Activated T-cell treated with anti-CD3 and anti-CD28 coated beads for 4 hours (primary cell): ENCODE results near the gene FGF12.

Experiments used
- DNase-seq: peaks from one replicate; pipeline ENCODE4 v3.0.0-alpha.2; 2020

Gene FGF12

GRCh38 chr3:192177383-192177782 is 550.0 kb downstream of the FGF12 start:
- DNase-seq = no peak

GRCh38 chr3:192174283-192174682 is 553.1 kb downstream of the FGF12 start:
- DNase-seq = no peak

- DNase-seq = no peak
These were observed 556.1 kb downstream of the FGF12 start for GRCh38 chr3:192171213-192171612.

GRCh38 chr3:192170659-192171058 is 556.7 kb downstream of the FGF12 start:
- no peak for DNase-seq

- DNase-seq = no peak
These were observed 557.3 kb downstream of the FGF12 start for GRCh38 chr3:192170031-192170430.

- no peak for DNase-seq
These were observed 557.9 kb downstream of the FGF12 start for GRCh38 chr3:192169332-192169915.

- DNase-seq = no peak
These were observed 559.1 kb downstream of the FGF12 start for GRCh38 chr3:192168202-192168601.

GRCh38 chr3:192165552-192165951 is 561.8 kb downstream of the FGF12 start:
- DNase-seq = no peak

- DNase-seq = no peak
These were observed 565.7 kb downstream of the FGF12 start for GRCh38 chr3:192161661-192162060.

- no peak for DNase-seq
These were observed 571.0 kb downstream of the FGF12 start for GRCh38 chr3:192156382-192156781.

GRCh38 chr3:192155194-192155593 is 572.1 kb downstream of the FGF12 start:
- no peak for DNase-seq

- DNase-seq = no peak
These were observed 594.1 kb downstream of the FGF12 start for GRCh38 chr3:192133271-192133670.

GRCh38 chr3:192130534-192131132 is 596.7 kb downstream of the FGF12 start:
- DNase-seq = no peak

GRCh38 chr3:192129586-192129985 is 597.8 kb downstream of the FGF12 start:
- DNase-seq = no peak

GRCh38 chr3:192128922-192129321 is 598.4 kb downstream of the FGF12 start:
- no peak for DNase-seq

GRCh38 chr3:192128060-192128459 is 599.3 kb downstream of the FGF12 start:
- no peak for DNase-seq

GRCh38 chr3:192122832-192123594 is 604.3 kb downstream of the FGF12 start:
- no peak for DNase-seq

- DNase-seq = no peak
These were observed 605.4 kb downstream of the FGF12 start for GRCh38 chr3:192121923-192122322.

GRCh38 chr3:192108820-192109219 is 618.5 kb downstream of the FGF12 start:
- DNase-seq = no peak

GRCh38 chr3:192106543-192106942 is 620.8 kb downstream of the FGF12 start:
- no peak for DNase-seq

GRCh38 chr3:192092388-192093005 is 634.8 kb downstream of the FGF12 start:
- no peak for DNase-seq

GRCh38 chr3:192091831-192092230 is 635.5 kb downstream of the FGF12 start:
- DNase-seq = no peak

- no peak for DNase-seq
These were observed 636.8 kb downstream of the FGF12 start for GRCh38 chr3:192090586-192090985.
